Measurements from ENCODE around the gene FMN2.

Gene FMN2

GRCh38 chr1:240352769-240353168 is 261.1 kb downstream of the FMN2 start:
- Mint-ChIP-seq H3K9me3 (no peaks in the 10 kb centered on the region), H3K27ac (no peak overlapping the region), H3K4me1 (peaks cover 7% of the 10 kb centered on the region), H3K36me3 (ENCODE audit: low read depth) (no peaks in the 10 kb centered on the region), H3K27me3 (ENCODE audit: low read depth, poor library complexity) (no peaks in the 10 kb centered on the region), H3K4me3 (no peak overlapping the region)
- no peak for DNase-seq
- TF ChIP-seq CTCF (IDR thresholded peaks at IDR 0.05) = no peak

GRCh38 chr1:240356568-240356967 is 264.9 kb downstream of the FMN2 start:
- peaks cover 7% of the 10 kb centered on the region for H3K4me1 Mint-ChIP-seq
- H3K27me3 Mint-ChIP-seq (ENCODE audit: low read depth, poor library complexity) = no peaks in the 10 kb centered on the region
- TF ChIP-seq CTCF (IDR thresholded peaks at IDR 0.05) = no peak
- no peak overlapping the region for H3K4me3 Mint-ChIP-seq
- no peak overlapping the region for H3K27ac Mint-ChIP-seq
- DNase-seq = no peak
- no peaks in the 10 kb centered on the region for H3K9me3 Mint-ChIP-seq
- H3K36me3 Mint-ChIP-seq (ENCODE audit: low read depth) = no peaks in the 10 kb centered on the region

- no peak for TF ChIP-seq CTCF (IDR thresholded peaks at IDR 0.05)
Measured at GRCh38 chr1:240362046-240362445, 270.4 kb downstream of the FMN2 start.

GRCh38 chr1:240362826-240363225 is 271.1 kb downstream of the FMN2 start:
- peaks cover 6% of the 10 kb centered on the region for H3K27me3 Mint-ChIP-seq (ENCODE audit: low read depth, poor library complexity)
- no peak overlapping the region for H3K27ac Mint-ChIP-seq
- H3K4me3 Mint-ChIP-seq = no peak overlapping the region
- no peaks in the 10 kb centered on the region for H3K9me3 Mint-ChIP-seq
- no peak for TF ChIP-seq CTCF (IDR thresholded peaks at IDR 0.05)
- H3K36me3 Mint-ChIP-seq (ENCODE audit: low read depth) = no peaks in the 10 kb centered on the region
- H3K4me1 Mint-ChIP-seq = no peaks in the 10 kb centered on the region
- no peak for DNase-seq

More at GRCh38 chr1:240362046-240362445, 270.4 kb downstream of the FMN2 start:
- H3K36me3 Mint-ChIP-seq (ENCODE audit: low read depth) = no peaks in the 10 kb centered on the region
- no peak overlapping the region for H3K4me3 Mint-ChIP-seq
- peaks cover 6% of the 10 kb centered on the region for H3K27me3 Mint-ChIP-seq (ENCODE audit: low read depth, poor library complexity)
- DNase-seq = no peak
- no peak overlapping the region for H3K27ac Mint-ChIP-seq
- H3K4me1 Mint-ChIP-seq = no peaks in the 10 kb centered on the region
- no peaks in the 10 kb centered on the region for H3K9me3 Mint-ChIP-seq

GRCh38 chr1:240363315-240363714 is 271.6 kb downstream of the FMN2 start:
- no peaks in the 10 kb centered on the region for H3K4me1 Mint-ChIP-seq
- H3K27ac Mint-ChIP-seq = no peak overlapping the region
- no peak for TF ChIP-seq CTCF (IDR thresholded peaks at IDR 0.05)

GRCh38 chr1:240363914-240364313 is 272.2 kb downstream of the FMN2 start:
- TF ChIP-seq CTCF (IDR thresholded peaks at IDR 0.05) = no peak
- Mint-ChIP-seq H3K9me3 (no peaks in the 10 kb centered on the region), H3K4me3 (no peak overlapping the region), H3K4me1 (no peaks in the 10 kb centered on the region), H3K36me3 (ENCODE audit: low read depth) (no peaks in the 10 kb centered on the region), H3K27ac (no peak overlapping the region), H3K27me3 (ENCODE audit: low read depth, poor library complexity) (peaks cover 6% of the 10 kb centered on the region)
- no peak for DNase-seq

More at GRCh38 chr1:240363315-240363714, 271.6 kb downstream of the FMN2 start:
- H3K9me3 Mint-ChIP-seq = no peaks in the 10 kb centered on the region
- DNase-seq = no peak
- no peaks in the 10 kb centered on the region for H3K36me3 Mint-ChIP-seq (ENCODE audit: low read depth)
- no peak overlapping the region for H3K4me3 Mint-ChIP-seq
- peaks cover 6% of the 10 kb centered on the region for H3K27me3 Mint-ChIP-seq (ENCODE audit: low read depth, poor library complexity)

All from nephron progenitor cell (in vitro differentiated cells).